CD1c-positive myeloid dendritic cell (primary cell): ENCODE measurements around the gene RAX2.
"Not testable (repeated sequence)": the region's sequence is repeated elsewhere in the genome, so short reads cannot be mapped to it uniquely, and the experiment has no call there.

Experiments
- DNase-seq: peaks from one replicate; pipeline ENCODE4 v3.0.0-alpha.2; 2016; ENCODE audit errors: extremely low spot score

RAX2 gene

GRCh38 chr19:3778104-3778867 is 6.3 kb upstream of the RAX2 start:
- no peak for DNase-seq

- DNase-seq: no peak
Measured at GRCh38 chr19:3776479-3777040, 4.5 kb upstream of the RAX2 start.

GRCh38 chr19:3775831-3776230 is 3.8 kb upstream of the RAX2 start:
- no peak for DNase-seq

- DNase-seq: no peak
Measured at GRCh38 chr19:3775374-3775711, 3.3 kb upstream of the RAX2 start.

GRCh38 chr19:3774621-3775373 is 2.8 kb upstream of the RAX2 start:
- no peak for DNase-seq

- no peak for DNase-seq
Measured at GRCh38 chr19:3773814-3774515, 1.9 kb upstream of the RAX2 start.

- no peak for DNase-seq
Measured at GRCh38 chr19:3771000-3771905, 775 bp downstream of the RAX2 start.

GRCh38 chr19:3770136-3770999 is 1.7 kb downstream of the RAX2 start:
- no peak for DNase-seq

- no peak for DNase-seq
Measured at GRCh38 chr19:3769494-3769893, 2.5 kb downstream of the RAX2 start.

- DNase-seq: no peak
Measured at GRCh38 chr19:3768748-3769099, 3.3 kb downstream of the RAX2 start.

- DNase-seq: no peak
Measured at GRCh38 chr19:3768015-3768747, 3.8 kb downstream of the RAX2 start.

- no peak for DNase-seq
Measured at GRCh38 chr19:3767050-3767449, 5.0 kb downstream of the RAX2 start.

- DNase-seq: no peak
Measured at GRCh38 chr19:3766520-3766919, 5.5 kb downstream of the RAX2 start.

GRCh38 chr19:3765757-3766156 is 6.3 kb downstream of the RAX2 start:
- not testable (repeated sequence) for DNase-seq

- no peak for DNase-seq
Measured at GRCh38 chr19:3765121-3765520, 6.9 kb downstream of the RAX2 start.

GRCh38 chr19:3762501-3763459 is 9.2 kb downstream of the RAX2 start, which contains the start of gene MRPL54:
Gene MRPL54, plus strand, starts transcription at chr19:3762682. Its CDS starts 19 bp downstream, at chr19:3762701.
- DNase-seq: peak; percentile 100

GRCh38 chr19:3762130-3762473 is 9.9 kb downstream of the RAX2 start:
- DNase-seq: no peak

GRCh38 chr19:3761382-3762129 is 10.5 kb downstream of the RAX2 start, which contains the start of gene APBA3:
Gene APBA3, minus strand, starts transcription at chr19:3761692. Its CDS starts 1,428 bp downstream, at chr19:3760264.
- DNase-seq: peak; percentile 97
